ENCODE data around the gene PRSS1. TPM values are rescaled to one million over a fixed set of nuclear protein-coding genes. Genes with fewer than 3 reads are reported as not detected.
"Not testable (repeated sequence)": the region's sequence is repeated elsewhere in the genome, so short reads cannot be mapped to it uniquely, and the experiment has no call there.

The PRSS1 gene
- total RNA-seq, 8 experiments from 2014 or later = 0.46 to 0.90 (median 0.59) TPM; not detected in 5

- in situ Hi-C loops (cut with MboI; ENCODE audit: low pct_unique_long_range_greater_than_20kb in 2 of 9, low sequenced_read_pairs in 9 of 9, unreplicated experiment in 9 of 9) = no loop called here
- H3K4me1 ChIP-seq (replicated peaks in 1 of 2) = no peaks in the 10 kb centered on the region
- no peak overlapping the region for H3K4me3 ChIP-seq
- WGBS, 10 experiments = 6 to 90% (median 22%) methylated on average over 1 to 3 of the region's 3 CpGs; no CpG with 5 or more reads in 4 of the 10 experiments
- no peak overlapping the region for H3K27ac ChIP-seq
- no peak for ATAC-seq (replicated peaks in 6 of 8)
These were observed 3.3 kb downstream of the PRSS1 start for GRCh38 chr7:142752376-142753225.

GRCh38 chr7:142753366-142753765, 4.1 kb downstream of the PRSS1 start:
- Histone ChIP-seq H3K4me3 (no peak overlapping the region), H3K27ac (no peak overlapping the region), H3K4me1 (replicated peaks in 1 of 2) (no peaks in the 10 kb centered on the region)
- WGBS, 10 experiments = 25 to 81% (median 56%) methylated on average over 1 to 6 of the region's 8 CpGs; no CpG with 5 or more reads in 2 of the 10 experiments
- in situ Hi-C loops (cut with MboI; ENCODE audit: low pct_unique_long_range_greater_than_20kb in 2 of 9, low sequenced_read_pairs in 9 of 9, unreplicated experiment in 9 of 9) = no loop called here
- ATAC-seq (replicated peaks in 6 of 8) = no peak

- H3K4me3 ChIP-seq; in situ Hi-C loops (cut with MboI; ENCODE audit: low pct_unique_long_range_greater_than_20kb in 2 of 9, low sequenced_read_pairs in 9 of 9, unreplicated experiment in 9 of 9); H3K4me1 ChIP-seq (replicated peaks in 1 of 2); H3K27ac ChIP-seq: not testable (repeated sequence)
- ATAC-seq (replicated peaks in 6 of 8) = peak in 3 of 8 experiments; percentile 79 to 97 (median 88)
- 0 to 100% (median 0%) methylated on average over 1 to 4 of the region's 5 CpGs; no CpG with 5 or more reads in 3 of the 10 experiments for WGBS, 10 experiments
These were observed 4.7 kb downstream of the PRSS1 start for GRCh38 chr7:142753925-142754491.

- in situ Hi-C loops (cut with MboI; ENCODE audit: low pct_unique_long_range_greater_than_20kb in 2 of 9, low sequenced_read_pairs in 9 of 9, unreplicated experiment in 9 of 9) = no loop called here
- peak in 3 of 8 experiments; percentile 11 to 29 (median 20) for ATAC-seq (replicated peaks in 6 of 8)
- 58 to 100% (median 70%) methylated on average over 1 to 8 of the region's 10 CpGs; no CpG with 5 or more reads in 2 of the 10 experiments for WGBS, 10 experiments
- H3K4me3 ChIP-seq = no peak overlapping the region
- H3K27ac ChIP-seq = no peak overlapping the region
- no peaks in the 10 kb centered on the region for H3K4me1 ChIP-seq (replicated peaks in 1 of 2)
These were observed 5.7 kb downstream of the PRSS1 start for GRCh38 chr7:142754681-142755575.

- H3K27ac ChIP-seq; H3K4me3 ChIP-seq; ATAC-seq (replicated peaks in 6 of 8); in situ Hi-C loops (cut with MboI; ENCODE audit: low pct_unique_long_range_greater_than_20kb in 2 of 9, low sequenced_read_pairs in 9 of 9, unreplicated experiment in 9 of 9); H3K4me1 ChIP-seq (replicated peaks in 1 of 2): not testable (repeated sequence)
- 0 to 100% (median 42%) methylated on average over 1 to 2 of the region's 3 CpGs; no CpG with 5 or more reads in 4 of the 10 experiments for WGBS, 10 experiments
These were observed 9.0 kb downstream of the PRSS1 start for GRCh38 chr7:142758312-142758711.

GRCh38 chr7:142759433-142759832, 10.2 kb downstream of the PRSS1 start:
- in situ Hi-C loops (cut with MboI; ENCODE audit: low pct_unique_long_range_greater_than_20kb in 2 of 9, low sequenced_read_pairs in 9 of 9, unreplicated experiment in 9 of 9) = no loop called here
- Histone ChIP-seq H3K27ac (no peak overlapping the region), H3K4me1 (replicated peaks in 1 of 2) (no peaks in the 10 kb centered on the region), H3K4me3 (no peak overlapping the region)
- 25 to 100% (median 56%) methylated on average over 1 of the region's 1 CpG; no CpG with 5 or more reads in 6 of the 10 experiments for WGBS, 10 experiments
- peak in 2 of 8 experiments; percentile 50 to 59 for ATAC-seq (replicated peaks in 6 of 8)

- in situ Hi-C loops (cut with MboI; ENCODE audit: low pct_unique_long_range_greater_than_20kb in 2 of 9, low sequenced_read_pairs in 9 of 9, unreplicated experiment in 9 of 9) = no loop called here
- no peak for ATAC-seq (replicated peaks in 6 of 8)
- no peaks in the 10 kb centered on the region for H3K4me1 ChIP-seq (replicated peaks in 1 of 2)
- H3K27ac ChIP-seq = no peak overlapping the region
- H3K4me3 ChIP-seq = no peak overlapping the region
- WGBS, 10 experiments = 0 to 83% (median 46%) methylated on average over 1 to 3 of the region's 5 CpGs; no CpG with 5 or more reads in 3 of the 10 experiments
These were observed 10.9 kb downstream of the PRSS1 start for GRCh38 chr7:142760071-142760642.

GRCh38 chr7:142761606-142762005, 12.3 kb downstream of the PRSS1 start:
- WGBS, 10 experiments = 18 to 83% (median 72%) methylated on average over 1 to 2 of the region's 2 CpGs; no CpG with 5 or more reads in 6 of the 10 experiments
- in situ Hi-C loops (cut with MboI; ENCODE audit: low pct_unique_long_range_greater_than_20kb in 2 of 9, low sequenced_read_pairs in 9 of 9, unreplicated experiment in 9 of 9); H3K27ac ChIP-seq; H3K4me1 ChIP-seq (replicated peaks in 1 of 2); H3K4me3 ChIP-seq: not testable (repeated sequence)
- ATAC-seq (replicated peaks in 6 of 8) = peak in 1 of 8 experiments; percentile 56

GRCh38 chr7:142762104-142762503, 12.8 kb downstream of the PRSS1 start:
- 60% methylated on average over 1 of the region's 1 CpG; no CpG with 5 or more reads in 9 of the 10 experiments for WGBS, 10 experiments
- H3K4me1 ChIP-seq (replicated peaks in 1 of 2) = no peaks in the 10 kb centered on the region
- ATAC-seq (replicated peaks in 6 of 8) = peak in 3 of 8 experiments; percentile 77 to 81 (median 79)
- H3K4me3 ChIP-seq = no peak overlapping the region
- H3K27ac ChIP-seq = no peak overlapping the region
- in situ Hi-C loops (cut with MboI; ENCODE audit: low pct_unique_long_range_greater_than_20kb in 2 of 9, low sequenced_read_pairs in 9 of 9, unreplicated experiment in 9 of 9) = no loop called here

GRCh38 chr7:142767451-142767850, 18.2 kb downstream of the PRSS1 start:
- Histone ChIP-seq H3K4me3 (no peak overlapping the region), H3K27ac (no peak overlapping the region), H3K4me1 (replicated peaks in 1 of 2) (no peaks in the 10 kb centered on the region)
- in situ Hi-C loops (cut with MboI; ENCODE audit: low pct_unique_long_range_greater_than_20kb in 2 of 9, low sequenced_read_pairs in 9 of 9, unreplicated experiment in 9 of 9) = no loop called here
- no peak for ATAC-seq (replicated peaks in 6 of 8)
- 8 to 100% (median 67%) methylated on average over 1 to 3 of the region's 3 CpGs; no CpG with 5 or more reads in 3 of the 10 experiments for WGBS, 10 experiments

- in situ Hi-C loops (cut with MboI; ENCODE audit: low pct_unique_long_range_greater_than_20kb in 2 of 9, low sequenced_read_pairs in 9 of 9, unreplicated experiment in 9 of 9) = no loop called here
- no peak overlapping the region for H3K4me3 ChIP-seq
- WGBS, 10 experiments = 0 to 67% (median 25%) methylated on average over 1 of the region's 1 CpG; no CpG with 5 or more reads in 5 of the 10 experiments
- no peak for ATAC-seq (replicated peaks in 6 of 8)
- no peak overlapping the region for H3K27ac ChIP-seq
- H3K4me1 ChIP-seq (replicated peaks in 1 of 2) = no peaks in the 10 kb centered on the region
These were observed 18.6 kb downstream of the PRSS1 start for GRCh38 chr7:142767861-142768260.

GRCh38 chr7:142768885-142769284, 19.6 kb downstream of the PRSS1 start:
- in situ Hi-C loops (cut with MboI; ENCODE audit: low pct_unique_long_range_greater_than_20kb in 2 of 9, low sequenced_read_pairs in 9 of 9, unreplicated experiment in 9 of 9); ATAC-seq (replicated peaks in 6 of 8); H3K4me1 ChIP-seq (replicated peaks in 1 of 2); H3K4me3 ChIP-seq; H3K27ac ChIP-seq: not testable (repeated sequence)
- WGBS, 10 experiments = 0 to 83% (median 57%) methylated on average over 1 to 3 of the region's 3 CpGs; no CpG with 5 or more reads in 4 of the 10 experiments
